C4-2B (cell line): ENCODE results near the gene OR1F1.

Experiments
- CTCF ChIP-seq: fragments of 450-650 bp; conservative IDR thresholded peaks from 2 replicates; pipeline ENCODE4 v1.5.1; 2017; ENCODE audit warnings: mild to moderate bottlenecking
- ZFX ChIP-seq: fragments of 450-650 bp; IDR thresholded peaks from 2 replicates; pipeline ENCODE4 v1.6.1; 2017

GRCh38 chr16:3170440-3171180 lies 17.4 kb upstream of the OR1F1 start:
- TF ChIP-seq CTCF: no peak
- no peak for TF ChIP-seq ZFX
